Epidermal melanocyte (primary cell): Measurements from ENCODE around the gene TTF2.
A peak's percentile ranks its signal among the peaks of the same experiment; 100 is the strongest.

ENCODE experiments used
- DNase-seq: peaks from one replicate; pipeline ENCODE4 v3.0.0; 2011; ENCODE audit warnings: low spot score; ENCODE audit not compliant: insufficient read length

Gene TTF2

DNA sequence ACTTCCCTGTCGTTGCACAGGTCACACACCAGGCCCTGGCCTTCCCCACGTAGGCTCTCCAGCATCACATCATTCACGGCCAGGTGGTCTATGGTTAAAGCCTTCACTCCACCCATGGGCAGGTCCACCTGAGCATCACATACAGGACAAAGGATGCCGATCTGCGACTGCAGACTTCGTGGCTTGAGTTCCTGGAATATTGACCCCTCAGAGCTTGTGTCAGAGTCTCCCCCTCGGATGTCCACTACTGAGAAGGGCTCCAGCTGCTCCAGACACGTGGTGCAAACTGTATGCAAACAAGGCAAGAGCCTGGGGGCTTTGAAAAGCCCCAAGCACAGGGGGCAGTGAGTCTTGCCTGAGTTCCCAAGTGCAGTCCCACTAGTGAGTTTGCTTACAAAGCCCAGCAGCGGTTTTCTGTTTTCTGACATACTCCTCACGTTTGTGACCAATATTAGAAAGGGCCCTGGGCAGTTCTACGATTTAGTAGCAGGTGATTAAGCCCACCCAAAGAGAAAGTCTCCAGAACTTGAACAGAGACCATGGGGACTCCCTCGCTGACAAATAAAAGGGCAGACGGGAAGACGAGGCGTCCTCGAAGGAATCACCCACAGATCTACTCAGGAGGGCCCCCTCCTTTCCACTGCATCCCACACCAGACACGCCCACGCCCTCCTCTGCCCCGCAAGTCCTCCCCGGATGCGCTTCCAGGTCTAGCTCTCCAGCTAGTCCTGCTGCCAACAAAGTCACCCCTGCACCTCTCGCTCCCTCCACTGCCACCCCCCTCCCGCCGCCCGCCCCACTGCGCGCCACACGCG lies 60.9 kb downstream of the TTF2 start:
- no peak for DNase-seq

DNA sequence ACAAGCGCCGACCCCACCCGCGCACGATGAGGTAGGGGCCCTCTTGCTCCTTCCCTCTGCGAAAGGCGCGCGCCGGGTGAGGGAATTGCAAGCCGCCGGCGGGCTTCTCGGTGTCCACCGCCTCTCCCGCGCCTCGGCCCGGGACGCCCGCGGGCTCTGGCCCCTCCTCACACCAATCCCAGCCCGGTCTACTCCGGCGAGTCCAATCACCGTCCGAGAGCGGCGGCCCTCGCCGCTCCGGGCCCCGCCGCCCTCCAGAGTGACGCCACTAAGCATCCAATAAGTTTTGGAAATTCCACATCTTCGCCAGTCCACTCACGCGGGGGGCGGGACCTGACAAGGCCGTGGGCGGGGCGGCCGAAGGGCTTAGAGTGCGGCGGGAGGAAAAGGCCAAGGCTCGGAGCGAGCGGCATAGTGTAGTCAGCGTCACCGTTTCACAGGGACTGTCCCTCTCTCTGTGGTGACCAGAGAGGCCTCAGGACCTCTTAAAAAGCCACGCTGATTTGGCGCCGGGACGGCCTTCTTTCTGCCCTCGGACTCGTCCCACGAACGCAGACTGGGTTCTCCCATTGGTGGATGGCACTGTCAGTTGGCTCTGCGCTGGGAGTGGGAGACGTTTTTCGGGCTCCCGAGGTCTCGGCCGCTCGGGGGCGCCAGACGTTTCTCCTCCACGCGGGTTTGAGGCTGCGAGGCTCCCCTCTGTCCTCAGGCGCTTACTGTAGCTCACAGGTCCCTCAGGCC lies 61.6 kb downstream of the TTF2 start, which contains the start of gene TRIM45:
Gene TRIM45, minus strand, starts transcription at position 161 of the 741 bp plus-strand sequence. CDS start 548 bp downstream, outside the sequence.
- peak; percentile 92 for DNase-seq

DNA sequence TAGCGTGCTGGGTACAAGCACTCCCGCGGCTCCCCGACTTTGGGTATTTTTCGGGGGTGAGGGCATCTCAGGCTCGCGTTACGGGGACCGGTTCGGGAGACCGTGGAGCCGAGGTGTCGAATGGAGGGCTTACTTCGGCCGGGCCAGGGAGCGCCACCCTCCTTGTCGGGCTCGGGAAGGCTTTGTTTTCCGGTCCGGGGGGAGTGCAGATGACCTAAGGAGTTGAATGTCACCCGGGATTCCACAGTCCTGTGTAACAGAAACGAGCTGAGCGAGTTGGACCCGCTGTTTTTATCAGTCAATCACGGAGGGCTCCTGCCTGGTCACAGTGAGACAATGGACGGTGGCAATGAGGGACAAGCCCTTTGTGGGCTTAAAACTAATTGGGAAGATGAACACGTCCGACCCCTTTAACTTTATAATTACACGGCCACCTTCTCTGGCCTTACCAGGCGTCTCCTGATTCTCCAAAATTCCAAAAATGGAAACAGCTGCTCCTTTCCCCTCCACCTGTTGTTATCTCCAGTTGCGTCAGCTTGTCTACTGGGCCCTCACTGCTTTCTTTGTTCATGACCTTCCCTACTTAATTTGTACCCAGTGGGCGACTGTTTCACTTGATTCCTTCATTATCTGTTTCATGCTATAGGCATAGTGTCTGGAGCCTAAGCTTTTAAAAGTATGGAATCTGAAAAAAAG lies 62.4 kb downstream of the TTF2 start:
- DNase-seq: no peak

DNA sequence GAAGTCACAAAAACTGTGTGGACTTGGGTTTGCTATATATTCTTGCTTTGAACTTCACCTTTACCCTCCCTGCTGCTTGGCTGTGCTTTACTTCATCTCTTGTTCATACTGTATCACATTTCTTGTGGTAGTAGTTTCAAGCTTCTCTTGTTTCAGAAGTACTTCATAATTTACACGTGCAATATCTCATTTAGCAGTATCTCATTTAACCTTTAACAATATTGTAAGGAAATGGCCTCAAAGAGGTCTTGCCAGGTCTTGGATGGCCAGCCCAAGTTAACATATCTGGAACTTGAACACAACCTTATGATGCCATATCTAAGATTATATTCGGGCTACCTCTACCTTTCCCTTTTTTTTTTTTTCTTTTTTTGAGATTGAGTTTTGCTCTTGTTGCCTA lies 63.1 kb downstream of the TTF2 start:
- DNase-seq: no peak

DNA sequence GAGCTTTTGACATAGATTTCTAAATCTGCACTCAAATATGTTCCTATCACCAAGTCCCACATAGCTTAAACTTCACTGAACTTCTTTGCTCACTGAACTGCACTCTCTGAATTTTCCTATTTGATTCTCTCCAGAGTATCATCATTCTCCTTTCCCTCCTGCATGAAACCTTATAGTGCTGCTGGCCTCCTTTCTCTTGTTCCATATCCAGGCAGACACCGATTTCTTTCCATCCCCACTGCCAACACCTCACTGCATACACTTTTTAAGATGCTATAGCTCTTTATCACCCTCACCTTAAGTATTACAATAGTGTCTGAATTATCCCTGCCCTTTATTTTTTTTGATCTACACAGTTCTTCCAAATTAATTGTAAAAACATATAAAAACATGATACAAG lies 64.5 kb downstream of the TTF2 start:
- no peak for DNase-seq

DNA sequence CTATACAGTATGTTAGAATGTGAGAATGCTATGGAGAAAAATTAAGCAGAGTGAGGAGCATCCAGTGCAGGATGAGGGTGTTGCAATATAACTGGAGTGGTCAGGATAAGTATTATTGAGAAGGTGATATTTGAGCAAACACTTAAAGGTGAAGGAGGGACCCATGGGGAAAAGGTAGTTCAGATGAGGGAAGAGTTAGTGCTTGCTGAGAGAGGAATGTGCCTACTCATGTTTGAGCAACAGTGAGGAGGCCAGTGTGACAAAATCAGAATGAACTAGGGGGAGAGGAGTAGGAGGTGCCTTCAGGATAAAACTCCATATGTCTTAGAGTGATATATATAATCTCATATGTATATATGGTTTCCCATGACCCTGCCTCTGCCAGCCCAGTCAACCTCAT lies 67.7 kb downstream of the TTF2 start:
- no peak for DNase-seq

DNA sequence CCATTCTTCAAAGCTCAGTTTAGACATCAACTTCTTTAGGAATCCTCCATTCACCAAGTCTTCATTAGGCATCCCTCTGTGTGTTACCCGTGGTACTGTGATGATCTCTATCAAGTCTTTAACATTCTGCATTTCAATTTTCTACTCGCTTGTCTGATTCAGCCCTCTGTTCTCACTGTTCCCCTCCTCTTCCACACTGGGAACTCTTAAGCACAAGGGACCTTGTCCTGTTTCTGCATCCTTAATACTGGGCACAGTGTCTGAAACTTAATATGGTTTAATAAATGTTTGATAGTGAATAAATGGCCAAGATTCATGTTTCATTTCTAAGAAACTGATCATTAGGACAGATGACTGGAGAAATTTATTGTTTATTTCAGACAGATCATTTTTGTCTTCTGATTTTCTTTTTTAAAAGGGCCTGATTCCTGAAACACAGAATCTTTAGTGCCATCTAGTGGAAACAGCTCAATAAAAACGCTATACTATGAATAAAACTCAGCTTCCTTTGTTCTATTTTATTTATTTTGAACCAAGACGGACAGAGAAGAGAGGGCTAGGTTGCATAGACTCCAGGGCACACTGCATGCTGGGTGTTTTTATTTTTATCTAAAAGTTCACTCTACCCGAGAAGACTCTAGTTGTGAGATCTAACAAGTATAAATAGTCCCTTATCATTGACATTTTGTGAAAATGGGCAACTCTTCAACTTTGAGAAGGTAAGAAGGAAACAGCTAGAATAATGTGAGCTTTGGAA lies 68.4 kb downstream of the TTF2 start:
- DNase-seq: peak; percentile 61

GRCh38 chr1:117130526-117130925 lies 70.4 kb downstream of the TTF2 start:
- DNase-seq: no peak

DNA sequence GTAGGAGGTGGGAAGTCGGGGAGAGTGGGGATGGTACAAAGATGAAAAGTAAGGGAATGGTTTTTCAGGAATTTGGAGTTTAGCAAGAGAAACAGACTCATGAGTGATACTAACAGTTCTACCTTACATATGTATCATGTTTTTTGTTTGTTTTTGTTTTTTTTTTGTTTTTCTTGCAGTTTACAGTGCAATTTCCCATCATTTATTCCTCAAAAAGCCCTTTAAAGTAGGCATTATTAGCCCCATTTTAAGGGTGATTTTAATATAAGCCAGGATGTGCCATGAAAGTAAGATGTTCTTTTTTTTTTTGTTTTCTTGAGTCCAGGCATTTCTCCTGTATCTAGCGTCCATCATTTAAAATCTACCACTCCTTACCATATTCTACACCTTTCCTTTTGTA lies 75.2 kb downstream of the TTF2 start:
- DNase-seq: no peak

DNA sequence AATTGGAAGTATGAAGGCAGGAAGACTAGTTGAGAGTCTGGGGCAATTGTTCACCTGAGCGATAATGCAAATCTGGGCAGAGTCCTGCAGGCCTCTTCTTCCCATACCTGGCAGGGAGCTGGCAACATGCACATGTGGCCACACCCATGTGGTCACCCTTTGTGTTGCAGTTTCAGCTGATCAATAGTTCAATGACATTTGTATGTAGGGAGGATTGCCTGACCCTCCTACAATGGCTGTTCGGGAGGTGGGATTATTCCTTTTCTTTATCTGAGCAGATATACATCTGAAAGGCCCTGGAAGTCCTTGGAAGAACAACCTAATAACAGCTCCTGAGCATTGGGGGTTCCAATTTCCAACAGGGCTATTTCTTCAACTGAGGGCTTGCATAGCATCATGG lies 76.6 kb downstream of the TTF2 start:
- no peak for DNase-seq

DNA sequence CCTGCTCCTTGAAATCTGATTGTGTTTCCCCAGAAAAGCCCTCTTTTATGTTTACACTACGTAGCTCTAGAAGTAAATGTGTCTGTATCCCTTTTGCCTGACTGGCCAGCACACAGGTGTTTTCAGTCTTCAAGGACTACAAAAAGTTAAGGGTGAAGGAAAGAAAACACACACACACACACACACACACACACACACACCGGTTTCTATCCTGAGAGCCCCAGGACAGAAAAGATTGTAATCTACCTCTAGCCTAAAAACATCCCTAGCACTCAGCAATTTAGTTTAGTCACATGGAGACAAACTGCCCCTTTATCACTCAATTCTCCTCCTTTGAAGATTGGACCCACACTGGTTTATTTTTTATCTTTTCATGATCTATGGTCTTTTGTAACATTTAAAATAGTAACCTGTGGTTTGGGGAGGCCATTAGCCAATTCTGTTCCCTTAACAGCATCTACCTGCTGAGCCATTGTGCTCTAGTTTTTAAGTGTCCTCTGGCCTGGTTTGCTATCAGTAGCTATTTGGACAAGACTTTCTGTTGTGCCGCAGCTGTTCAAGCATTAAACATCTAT lies 77.2 kb downstream of the TTF2 start:
- no peak for DNase-seq

- no peak for DNase-seq
Observed at GRCh38 chr1:117138106-117138505, 78.0 kb downstream of the TTF2 start.

DNA sequence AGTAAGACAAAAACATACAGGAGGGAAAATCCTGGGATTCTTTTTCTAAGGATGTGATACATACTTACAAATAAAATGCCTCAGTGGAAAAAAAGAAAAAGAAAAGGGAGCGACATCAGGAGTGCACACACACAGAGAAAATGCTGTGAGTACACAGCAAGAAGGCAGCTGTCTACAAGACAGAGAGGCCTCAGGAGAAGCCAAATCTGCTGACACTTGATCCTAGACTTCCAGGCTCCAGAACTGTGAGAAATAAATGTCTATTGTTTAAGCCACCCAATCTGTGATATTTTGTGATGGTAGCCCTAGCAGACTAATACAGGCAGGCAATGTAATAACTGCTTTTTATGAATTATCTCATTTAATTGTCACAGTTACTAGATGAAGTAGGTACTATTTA lies 78.4 kb downstream of the TTF2 start:
- DNase-seq: no peak

- DNase-seq: no peak
Observed at GRCh38 chr1:117142200-117142599, 82.1 kb downstream of the TTF2 start.

GRCh38 chr1:117143172-117143571 lies 83.0 kb downstream of the TTF2 start:
- no peak for DNase-seq

- DNase-seq: no peak
Observed at GRCh38 chr1:117143871-117144270, 83.7 kb downstream of the TTF2 start.

DNA sequence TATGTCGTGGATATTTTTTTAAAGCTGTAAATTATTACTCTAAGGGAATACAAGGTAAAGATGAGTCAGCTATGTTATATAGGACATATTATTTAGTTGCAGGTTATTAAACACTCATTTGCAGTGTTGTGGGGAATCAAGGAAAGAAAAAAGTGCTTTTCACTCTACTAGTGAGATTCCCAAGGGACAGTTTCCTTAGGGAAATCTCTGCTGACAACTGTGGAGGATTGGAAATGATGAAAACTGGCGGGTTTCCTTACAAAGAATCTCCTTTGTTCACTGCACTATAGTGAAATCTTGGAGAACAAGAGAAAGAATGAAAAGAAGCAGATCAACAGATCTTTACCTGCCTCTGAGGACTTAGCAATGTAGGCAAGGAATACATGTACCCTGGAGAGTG lies 85.9 kb downstream of the TTF2 start:
- DNase-seq: no peak

DNA sequence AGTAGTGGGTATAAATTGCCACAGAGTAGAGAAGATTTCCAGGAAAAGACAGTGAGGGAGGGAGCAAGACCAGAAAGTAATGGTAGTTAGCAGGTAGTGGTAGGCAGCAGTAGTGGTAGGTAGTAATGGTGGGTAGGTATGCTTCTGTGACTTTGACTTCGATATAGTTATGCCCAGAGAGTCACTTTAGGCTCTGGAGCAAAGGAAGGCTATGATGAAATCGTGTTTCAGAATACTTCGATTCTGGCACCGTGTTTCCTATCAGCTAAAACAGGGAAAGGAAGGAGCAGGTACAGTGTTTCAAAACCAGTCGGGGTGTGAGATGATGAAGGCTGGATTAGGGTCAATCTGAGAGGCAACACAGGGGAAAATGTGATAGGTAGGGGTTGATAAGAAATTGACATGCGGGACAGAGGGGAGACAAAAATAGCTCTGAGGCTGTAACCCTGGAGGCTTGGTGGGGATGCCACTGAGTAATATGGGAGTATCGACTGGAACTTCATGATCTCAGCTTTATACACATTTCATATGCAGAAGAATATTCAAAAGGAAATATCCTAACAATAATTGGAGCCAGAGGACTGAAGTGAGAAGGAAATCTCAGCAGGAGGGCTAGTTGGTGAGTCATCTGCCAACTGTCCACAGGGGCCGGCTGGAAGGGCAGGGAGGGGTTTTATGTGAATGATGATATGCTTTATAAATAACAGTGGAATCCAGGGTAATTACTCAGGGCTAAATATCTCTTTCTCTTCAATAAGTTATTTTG lies 86.6 kb downstream of the TTF2 start:
- no peak for DNase-seq

DNA sequence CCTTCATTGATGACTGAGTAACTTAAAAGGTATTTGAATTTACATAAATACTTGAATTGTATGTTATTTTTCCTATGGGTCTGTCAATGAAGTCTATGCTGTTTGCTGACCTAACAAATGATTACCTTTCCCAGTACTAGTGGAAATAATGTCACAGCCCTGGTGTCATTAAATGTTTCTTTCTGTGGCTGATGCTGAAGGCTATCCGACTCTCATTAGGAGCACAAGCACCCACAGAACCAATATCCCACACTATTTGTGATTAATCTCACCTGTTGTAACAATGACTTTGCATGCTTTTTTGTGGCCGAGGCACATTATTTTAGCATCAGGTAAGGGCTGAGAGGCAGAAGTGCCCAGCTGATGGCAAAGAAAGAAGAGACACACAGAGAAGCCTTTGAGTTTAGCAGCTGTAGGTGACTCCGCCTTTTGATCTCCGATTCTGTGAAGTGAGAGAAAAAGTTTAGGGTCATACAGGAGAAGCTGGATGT lies 87.3 kb downstream of the TTF2 start:
- no peak for DNase-seq
